Ovary (tissue), 9 donors: ENCODE results near the gene ITGA3. TPM values are rescaled to one million over a fixed set of nuclear protein-coding genes. Genes with fewer than 3 reads are reported as not detected.

Experiments
- DNase-seq, 5 donors: peaks; one replicate each; pipeline ENCODE4 v3.0.0-alpha.2; 2019 to 2020
- H3K27ac ChIP-seq, 2 donors: fragments of 200-600 bp; one replicate each; pipeline versions ENCODE4 v1.5.1 to v1.8.0; 2019 to 2022
- H3K27me3 ChIP-seq: fragments of 200-600 bp; one replicate; pipeline ENCODE4 v1.8.0; 2022
- H3K36me3 ChIP-seq: fragments of 200-600 bp; sonication (generic); one replicate; pipeline ENCODE4 v1.5.1; 2019
- H3K4me1 ChIP-seq: one replicate; pipeline ENCODE4 v1.8.1; 2013; ENCODE audit warnings: mild to moderate bottlenecking, moderate library complexity; ENCODE audit not compliant: insufficient read depth
- H3K4me3 ChIP-seq: fragments of 200-600 bp; sonication (generic); one replicate; pipeline ENCODE4 v1.5.1; 2017
- H3K9me3 ChIP-seq, 2 donors: fragments of 200-600 bp in 1 of 2; sonication (generic) in 1 of 2; one replicate each; pipeline versions ENCODE4 v1.5.1 to v1.8.1; 2013 to 2019; ENCODE audit warnings: mild to moderate bottlenecking in 1 of 2, moderate library complexity in 1 of 2
- EP300 ChIP-seq: sonication (generic); formaldehyde crosslinking; IDR thresholded peaks from one replicate; pipeline ENCODE4 v1.6.1; 2017; ENCODE audit warnings: antibody characterized with exemption
- POLR2A ChIP-seq: fragments of 450-650 bp; IDR thresholded peaks from one replicate; pipeline ENCODE4 v1.6.1; 2017; ENCODE audit warnings: antibody characterized with exemption, mild to moderate bottlenecking, moderate library complexity
- WGBS, 3 donors: extraction: QIAGEN DNeasy Blood & Tissue Kit in 1 of 3; methylation state at CpG; one replicate each; pipeline versions ENCODE4 v1.1.5 to v1.1.7; 2013 to 2017; 5-methylcytosine and 5-hydroxymethylcytosine counted together
- intact Hi-C, 4 donors: fragments of 100-400 bp; cut with DNase I; formaldehyde crosslinking; loops; one replicate each; pipeline versions ENCODE4 v1.11.0 to v1.15.1; 2022 to 2023
- polyA plus RNA-seq, 2 donors: library from polyadenylated mRNA; stranded (reverse); fragments of 200-250 nt in 1 of 2; fragments of 350-450 nt in 1 of 2; fragmentation: Illumina TruSeq in 1 of 2; extraction: RNeasy Lipid Tissue Mini Kit (QIAGEN cat#74804) in 1 of 2; gene quantifications; one replicate each; pipeline ENCODE4 v1.2.3, GENCODE V29; 2013 to 2014
- total RNA-seq, 7 donors: library from RNA; depleted of rRNA in 2 of 7; stranded (reverse); fragments of >200 nt in 2 of 7; fragmentation: NEBNext Ultra II Directional in 3 of 7; extraction: Animal tissue kit (Norgen Biotek cat#: 25700) in 3 of 7; gene quantifications; one replicate each; pipeline versions ENCODE4 v1.1.0 to v1.2.4, GENCODE V29; 2016 to 2023
- TF ChIP-seq, protein P1 (sequence below), 3 donors: fragments of 450-650 bp in 2 of 3; fragments of 200-600 bp in 1 of 3; IDR thresholded peaks; one replicate each; pipeline versions ENCODE4 v1.5.1 to v1.8.0; 2016 to 2022; ENCODE audit warnings: antibody characterized with exemption in 3 of 3, mild to moderate bottlenecking in 1 of 3
- donor health status: DM: no; HTN: no; CAD: no; lungs with moderate emphysema.
- donor health status: DM: no; HTN: no; CAD: no.
- donor health status: Bipolar disorder and iron deficiency.
- donor health status: DM: yes; HTN: yes; CAD: no.
- donor health status: DM: no; HTN: no; CAD: no.
- donor health status: DM: yes; HTN: yes; CAD: no.

ITGA3 gene
- total and polyA plus RNA-seq, 9 donors, result 23.6 to 132 (median 34.2) TPM

DNA sequence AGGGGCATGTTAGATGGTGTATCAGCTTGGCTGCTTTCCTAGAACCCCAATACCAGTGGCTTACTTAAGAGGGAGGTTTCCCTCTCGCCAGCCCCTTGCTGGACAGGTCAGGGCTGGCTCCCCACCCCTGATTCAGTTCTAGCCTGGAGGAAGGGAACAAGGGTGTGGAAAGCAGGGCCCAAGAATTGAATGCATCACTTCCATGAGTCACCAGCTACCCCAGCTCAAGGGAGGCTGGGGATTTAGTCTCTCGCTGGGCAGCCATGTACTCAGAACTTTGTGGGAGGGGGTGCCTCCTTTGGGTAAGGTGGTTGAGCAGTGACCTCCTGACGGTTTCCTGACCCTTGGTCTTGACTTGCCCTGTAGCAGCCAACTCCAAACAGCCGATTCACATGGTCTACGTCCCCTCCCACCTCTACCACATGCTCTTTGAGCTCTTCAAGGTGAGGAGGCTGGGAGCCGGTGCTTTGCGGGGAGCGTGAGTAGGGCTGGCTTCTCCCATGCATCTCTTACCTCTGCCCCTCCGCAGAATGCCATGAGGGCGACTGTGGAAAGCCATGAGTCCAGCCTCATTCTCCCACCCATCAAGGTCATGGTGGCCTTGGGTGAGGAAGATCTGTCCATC is 52.0 kb downstream of the ITGA3 start:
- no peak overlapping the region for H3K27ac ChIP-seq
- no peaks in the 10 kb centered on the region for H3K27me3 ChIP-seq
- DNase-seq, result no peak
- intact Hi-C loops, result no loop called here
- 84% methylated on average over 10 of the region's 10 CpGs for WGBS, 3 donors
- TF ChIP-seq POLR2A (no peak), EP300 (no peak)
- TF ChIP-seq, protein P1, sequence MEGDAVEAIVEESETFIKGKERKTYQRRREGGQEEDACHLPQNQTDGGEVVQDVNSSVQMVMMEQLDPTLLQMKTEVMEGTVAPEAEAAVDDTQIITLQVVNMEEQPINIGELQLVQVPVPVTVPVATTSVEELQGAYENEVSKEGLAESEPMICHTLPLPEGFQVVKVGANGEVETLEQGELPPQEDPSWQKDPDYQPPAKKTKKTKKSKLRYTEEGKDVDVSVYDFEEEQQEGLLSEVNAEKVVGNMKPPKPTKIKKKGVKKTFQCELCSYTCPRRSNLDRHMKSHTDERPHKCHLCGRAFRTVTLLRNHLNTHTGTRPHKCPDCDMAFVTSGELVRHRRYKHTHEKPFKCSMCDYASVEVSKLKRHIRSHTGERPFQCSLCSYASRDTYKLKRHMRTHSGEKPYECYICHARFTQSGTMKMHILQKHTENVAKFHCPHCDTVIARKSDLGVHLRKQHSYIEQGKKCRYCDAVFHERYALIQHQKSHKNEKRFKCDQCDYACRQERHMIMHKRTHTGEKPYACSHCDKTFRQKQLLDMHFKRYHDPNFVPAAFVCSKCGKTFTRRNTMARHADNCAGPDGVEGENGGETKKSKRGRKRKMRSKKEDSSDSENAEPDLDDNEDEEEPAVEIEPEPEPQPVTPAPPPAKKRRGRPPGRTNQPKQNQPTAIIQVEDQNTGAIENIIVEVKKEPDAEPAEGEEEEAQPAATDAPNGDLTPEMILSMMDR (IDR thresholded peaks at IDR 0.05), result no peak
- no peak overlapping the region for H3K4me3 ChIP-seq
- peaks cover 2% of the 10 kb centered on the region for H3K4me1 ChIP-seq
- H3K36me3 ChIP-seq, result no peaks in the 10 kb centered on the region
- H3K9me3 ChIP-seq, result no peaks in the 10 kb centered on the region

DNA sequence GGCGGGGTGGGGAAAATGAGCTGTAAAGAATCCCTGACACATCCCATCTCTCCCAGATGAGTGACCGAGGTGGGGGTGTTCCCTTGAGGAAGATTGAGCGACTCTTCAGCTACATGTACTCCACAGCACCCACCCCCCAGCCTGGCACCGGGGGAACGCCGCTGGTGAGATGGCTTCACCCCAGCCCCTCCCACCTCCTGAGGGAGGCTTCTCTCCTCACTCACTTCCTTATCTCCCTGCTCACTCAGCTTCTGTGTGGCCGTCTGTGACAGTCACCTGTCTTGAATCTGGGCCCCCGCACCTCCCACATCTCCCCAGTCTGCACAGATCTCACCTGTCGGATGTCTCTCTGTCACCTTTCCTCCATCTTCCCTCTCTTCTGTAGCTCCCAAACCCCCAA is 52.6 kb downstream of the ITGA3 start:
- Histone ChIP-seq H3K36me3 (no peaks in the 10 kb centered on the region), H3K9me3 (no peaks in the 10 kb centered on the region), H3K4me1 (peaks cover 5% of the 10 kb centered on the region), H3K27ac (no peak overlapping the region), H3K4me3 (no peak overlapping the region), H3K27me3 (no peaks in the 10 kb centered on the region)
- intact Hi-C loops, result no loop called here
- TF ChIP-seq, protein P1 (IDR thresholded peaks at IDR 0.05), result no peak
- TF ChIP-seq EP300, result no peak
- no peak for TF ChIP-seq POLR2A
- DNase-seq, result no peak
- 74 to 83% (median 78%) methylated on average over 9 of the region's 9 CpGs for WGBS, 3 donors

DNA sequence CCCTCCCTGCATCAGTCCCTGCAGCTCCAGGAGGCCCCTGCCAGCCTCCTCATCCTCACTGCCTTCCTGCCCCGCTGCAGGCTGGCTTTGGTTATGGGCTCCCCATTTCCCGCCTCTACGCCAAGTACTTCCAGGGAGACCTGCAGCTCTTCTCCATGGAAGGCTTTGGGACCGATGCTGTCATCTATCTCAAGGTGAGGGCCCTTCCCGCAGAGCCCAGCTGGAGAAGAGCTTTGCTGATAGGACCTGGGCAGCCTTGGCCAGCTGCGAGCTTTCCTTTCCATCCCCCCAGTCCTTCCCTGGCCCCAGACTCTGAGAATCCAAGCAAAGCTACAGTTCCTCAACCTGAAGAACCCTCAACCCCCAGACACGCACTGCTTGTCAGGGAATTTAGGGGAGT is 53.3 kb downstream of the ITGA3 start:
- WGBS, 3 donors, result 61 to 88% (median 79%) methylated on average over 7 of the region's 7 CpGs
- intact Hi-C loops, result no loop called here
- Histone ChIP-seq H3K9me3 (no peaks in the 10 kb centered on the region), H3K36me3 (no peaks in the 10 kb centered on the region), H3K27me3 (no peaks in the 10 kb centered on the region), H3K27ac (no peak overlapping the region), H3K4me3 (no peak overlapping the region), H3K4me1 (peaks cover 8% of the 10 kb centered on the region)
- TF ChIP-seq POLR2A, result no peak
- TF ChIP-seq EP300, result no peak
- TF ChIP-seq, protein P1 (IDR thresholded peaks at IDR 0.05), result no peak
- DNase-seq, result no peak

DNA sequence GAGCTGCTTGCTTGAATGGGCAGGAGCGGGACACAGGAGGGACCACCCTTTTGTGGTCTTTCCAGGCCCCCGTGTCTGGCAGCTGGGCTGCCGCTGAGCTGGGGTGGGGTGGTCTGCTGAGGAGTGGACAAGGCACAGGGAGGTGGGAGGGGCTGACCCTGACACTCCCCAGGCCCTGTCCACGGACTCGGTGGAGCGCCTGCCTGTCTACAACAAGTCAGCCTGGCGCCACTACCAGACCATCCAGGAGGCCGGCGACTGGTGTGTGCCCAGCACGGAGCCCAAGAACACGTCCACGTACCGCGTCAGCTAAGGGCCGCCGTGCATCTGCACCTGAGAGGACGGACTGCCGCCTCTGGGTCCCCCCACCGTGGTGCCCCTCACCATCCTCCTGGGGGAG is 53.9 kb downstream of the ITGA3 start:
- peaks cover 8% of the 10 kb centered on the region for H3K4me1 ChIP-seq
- no peak for DNase-seq
- H3K9me3 ChIP-seq, result no peaks in the 10 kb centered on the region
- 80 to 86% (median 81%) methylated on average over 19 of the region's 19 CpGs for WGBS, 3 donors
- no peaks in the 10 kb centered on the region for H3K27me3 ChIP-seq
- H3K4me3 ChIP-seq, result no peak overlapping the region
- H3K27ac ChIP-seq, result no peak overlapping the region
- no peaks in the 10 kb centered on the region for H3K36me3 ChIP-seq
- no peak for TF ChIP-seq POLR2A
- TF ChIP-seq EP300, result no peak
- TF ChIP-seq, protein P1 (IDR thresholded peaks at IDR 0.05), result no peak
- intact Hi-C loops, result loop anchor here in 1 of 4 donors (10.0 kb wide), 2 partner anchors 55 to 185 kb away; partner anchors contain the start of gene SGCA
